HL-60 (cell line): ENCODE results near the gene GTF2E1.

Experiments used
- CTCF ChIP-seq: IDR thresholded peaks from one replicate; pipeline ENCODE4 v1.5.1; 2011; ENCODE audit warnings: low read length, control low read depth, inconsistent platforms; ENCODE audit not compliant: insufficient read depth
- GABPA ChIP-seq: IDR thresholded peaks from 2 replicates; pipeline ENCODE4 v1.6.1; 2012; ENCODE audit warnings: low read depth
- POLR2AphosphoS5 ChIP-seq: IDR thresholded peaks from 2 replicates; pipeline ENCODE4 v1.6.1; 2012; ENCODE audit warnings: low read depth
- SPI1 ChIP-seq: IDR thresholded peaks from 2 replicates; pipeline ENCODE4 v1.6.1; 2012; ENCODE audit warnings: low read depth, mild to moderate bottlenecking, borderline replicate concordance
- TF ChIP-seq, protein P1 (sequence below): IDR thresholded peaks from 2 replicates; pipeline ENCODE4 v1.6.1; 2012; ENCODE audit warnings: low read depth; ENCODE audit not compliant: insufficient replicate concordance

- no peak for TF ChIP-seq SPI1
- TF ChIP-seq CTCF, result no peak
- no peak for TF ChIP-seq GABPA
- no peak for TF ChIP-seq POLR2AphosphoS5
- TF ChIP-seq, protein P1, sequence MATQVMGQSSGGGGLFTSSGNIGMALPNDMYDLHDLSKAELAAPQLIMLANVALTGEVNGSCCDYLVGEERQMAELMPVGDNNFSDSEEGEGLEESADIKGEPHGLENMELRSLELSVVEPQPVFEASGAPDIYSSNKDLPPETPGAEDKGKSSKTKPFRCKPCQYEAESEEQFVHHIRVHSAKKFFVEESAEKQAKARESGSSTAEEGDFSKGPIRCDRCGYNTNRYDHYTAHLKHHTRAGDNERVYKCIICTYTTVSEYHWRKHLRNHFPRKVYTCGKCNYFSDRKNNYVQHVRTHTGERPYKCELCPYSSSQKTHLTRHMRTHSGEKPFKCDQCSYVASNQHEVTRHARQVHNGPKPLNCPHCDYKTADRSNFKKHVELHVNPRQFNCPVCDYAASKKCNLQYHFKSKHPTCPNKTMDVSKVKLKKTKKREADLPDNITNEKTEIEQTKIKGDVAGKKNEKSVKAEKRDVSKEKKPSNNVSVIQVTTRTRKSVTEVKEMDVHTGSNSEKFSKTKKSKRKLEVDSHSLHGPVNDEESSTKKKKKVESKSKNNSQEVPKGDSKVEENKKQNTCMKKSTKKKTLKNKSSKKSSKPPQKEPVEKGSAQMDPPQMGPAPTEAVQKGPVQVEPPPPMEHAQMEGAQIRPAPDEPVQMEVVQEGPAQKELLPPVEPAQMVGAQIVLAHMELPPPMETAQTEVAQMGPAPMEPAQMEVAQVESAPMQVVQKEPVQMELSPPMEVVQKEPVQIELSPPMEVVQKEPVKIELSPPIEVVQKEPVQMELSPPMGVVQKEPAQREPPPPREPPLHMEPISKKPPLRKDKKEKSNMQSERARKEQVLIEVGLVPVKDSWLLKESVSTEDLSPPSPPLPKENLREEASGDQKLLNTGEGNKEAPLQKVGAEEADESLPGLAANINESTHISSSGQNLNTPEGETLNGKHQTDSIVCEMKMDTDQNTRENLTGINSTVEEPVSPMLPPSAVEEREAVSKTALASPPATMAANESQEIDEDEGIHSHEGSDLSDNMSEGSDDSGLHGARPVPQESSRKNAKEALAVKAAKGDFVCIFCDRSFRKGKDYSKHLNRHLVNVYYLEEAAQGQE, result no peak
Measured at GRCh38 chr3:120710369-120710768, 32.2 kb upstream of the GTF2E1 start.
